HG03460 (cell line): ENCODE measurements around the gene PCLO.

Experiments used
- ATAC-seq: cut with Tn5 transposase; IDR thresholded peaks from one replicate; pipeline ENCODE4 v1.9.1; 2021; ENCODE audit not compliant: unreplicated experiment

The PCLO gene

GRCh38 chr7:82841828-82842227, 320.9 kb downstream of the PCLO start:
- ATAC-seq, result no peak

GRCh38 chr7:82840061-82840460, 322.6 kb downstream of the PCLO start:
- no peak for ATAC-seq

- no peak for ATAC-seq
Observed at GRCh38 chr7:82839555-82839954, 323.1 kb downstream of the PCLO start.

- no peak for ATAC-seq
Observed at GRCh38 chr7:82839063-82839462, 323.6 kb downstream of the PCLO start.

DNA sequence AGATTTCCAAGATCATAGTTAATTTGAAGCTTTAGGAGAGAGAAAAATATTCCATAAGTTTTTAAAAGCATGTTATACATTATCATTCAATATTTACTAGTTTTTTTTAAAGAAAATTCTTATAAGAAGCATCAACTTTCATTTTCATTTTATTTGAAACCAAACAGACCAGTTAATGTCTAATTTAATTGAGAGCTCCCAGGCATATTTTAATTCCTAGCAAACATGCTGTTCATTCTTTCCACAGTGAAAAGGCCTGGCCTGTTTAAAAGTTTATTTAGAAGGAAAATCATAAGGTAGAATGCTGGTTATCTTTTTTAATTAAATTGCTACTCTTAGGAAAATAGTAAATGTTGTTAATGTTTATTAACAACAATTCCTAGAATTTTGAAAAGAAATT, 324.4 kb downstream of the PCLO start:
- ATAC-seq, result no peak

DNA sequence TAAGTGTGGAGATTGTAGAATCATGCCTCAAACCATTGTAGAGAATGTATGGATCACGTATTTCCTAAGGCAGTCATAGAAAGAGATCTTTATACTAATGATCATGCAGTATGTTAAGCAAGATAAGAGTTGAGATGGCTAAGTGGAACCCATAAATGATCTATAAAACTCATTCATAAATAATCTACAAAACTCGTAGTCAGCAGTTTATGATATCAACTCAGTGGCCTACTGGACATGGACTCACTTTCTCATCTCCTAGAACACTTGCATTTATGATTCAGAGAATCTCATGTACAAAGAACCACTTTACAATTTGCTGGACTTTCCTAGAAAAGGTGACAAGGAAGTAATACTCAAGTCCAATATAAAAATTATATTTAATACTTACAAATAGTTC, 339.6 kb downstream of the PCLO start:
- ATAC-seq, result no peak

DNA sequence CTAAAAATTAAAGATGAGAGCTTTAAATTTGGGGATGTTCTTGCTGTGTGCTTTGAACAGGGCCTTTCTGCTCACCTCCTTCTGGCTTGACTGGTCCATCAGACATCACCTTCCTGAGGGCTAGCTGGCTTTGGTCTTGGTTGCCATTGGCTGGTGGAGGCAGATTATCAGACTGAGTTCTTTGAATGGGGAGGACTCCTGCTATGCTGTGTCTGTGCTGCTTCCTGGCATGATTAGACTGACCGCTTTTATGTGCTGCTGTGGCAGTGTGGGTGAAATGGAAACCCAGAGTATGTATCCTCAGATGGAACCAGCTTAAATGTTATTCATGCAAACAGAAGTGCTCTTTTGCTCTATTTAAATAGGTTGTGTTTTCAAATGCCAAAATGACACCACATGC, 341.6 kb downstream of the PCLO start:
- no peak for ATAC-seq

DNA sequence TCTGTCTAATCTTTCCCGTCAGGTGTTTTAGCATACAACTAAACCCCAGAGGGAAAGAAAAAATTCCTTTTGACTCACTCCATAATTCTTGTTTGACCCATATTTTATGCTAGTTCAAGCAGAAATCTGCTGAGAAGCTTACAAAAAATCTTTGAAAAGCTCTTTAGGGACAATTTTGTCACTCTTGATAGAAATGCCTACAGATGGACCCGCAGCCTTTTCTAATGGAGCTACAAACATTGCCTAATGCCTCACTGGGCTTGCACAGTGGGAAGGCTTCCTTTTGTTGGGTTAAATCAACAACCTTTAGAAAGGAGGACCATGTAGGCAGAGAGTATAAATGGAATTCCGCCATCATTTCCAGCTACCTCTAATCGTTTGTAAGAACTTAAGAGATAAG, 344.5 kb downstream of the PCLO start:
- no peak for ATAC-seq

DNA sequence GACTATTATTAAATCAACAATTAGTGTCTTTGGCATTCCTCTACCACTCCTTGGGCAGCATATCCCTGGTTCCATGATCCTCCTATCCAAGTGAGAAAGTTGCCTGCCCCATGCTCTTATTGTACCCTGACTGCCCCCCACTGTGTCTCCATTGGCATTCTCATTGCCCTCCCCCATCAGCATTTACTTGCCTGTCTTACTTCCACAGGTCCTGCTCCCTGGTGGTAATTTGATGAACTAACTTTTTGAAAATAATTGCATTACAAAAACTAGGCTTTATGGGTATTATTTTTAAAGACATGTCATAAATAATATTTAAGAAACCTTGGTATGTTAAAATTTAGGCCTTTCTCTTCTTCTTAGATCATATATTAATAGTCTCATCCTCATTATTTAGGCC, 346.4 kb downstream of the PCLO start:
- no peak for ATAC-seq

- ATAC-seq, result peak; percentile 90
Observed at GRCh38 chr7:82810558-82811259, 352.0 kb downstream of the PCLO start.

DNA sequence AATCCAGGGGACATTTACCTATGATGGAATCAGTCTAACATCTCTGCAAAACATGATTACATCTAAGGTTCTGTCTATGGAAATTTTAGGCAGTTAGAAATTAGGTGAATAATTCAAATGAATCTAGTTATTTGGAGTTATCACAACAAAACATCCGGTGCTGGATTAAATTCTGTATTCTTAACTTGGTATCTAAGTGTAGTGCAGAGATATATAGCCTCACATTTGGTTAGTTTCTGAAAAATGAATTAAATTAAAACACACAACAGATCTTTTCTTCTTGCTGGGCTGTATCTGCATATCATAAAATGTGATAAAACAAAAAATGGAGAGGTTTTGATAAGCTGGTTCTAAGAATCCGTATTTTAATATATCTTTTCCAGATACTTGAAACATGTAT, 354.1 kb downstream of the PCLO start:
- ATAC-seq, result no peak

DNA sequence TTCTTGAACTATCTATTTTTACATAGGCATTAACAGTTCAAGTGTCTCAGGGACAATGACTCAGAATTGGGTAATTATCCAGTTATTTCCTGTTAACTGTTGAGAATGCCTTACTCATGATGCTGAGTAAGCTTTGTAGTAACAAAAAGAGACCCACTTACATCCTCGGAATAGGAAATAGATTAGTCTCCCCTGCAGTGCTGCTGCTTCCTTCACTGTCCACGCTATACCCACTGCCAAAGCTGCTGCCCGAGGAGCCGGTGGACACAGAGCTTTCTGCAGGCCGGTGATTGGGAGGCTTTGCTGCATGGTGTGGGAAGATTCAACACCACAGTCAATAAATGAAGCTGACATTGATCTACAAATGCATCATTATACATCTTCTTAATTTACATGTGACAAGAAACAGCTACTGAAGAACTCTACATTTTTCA, 357.1 kb downstream of the PCLO start:
- no peak for ATAC-seq

GRCh38 chr7:82803411-82803810, 359.3 kb downstream of the PCLO start:
- ATAC-seq, result no peak

- no peak for ATAC-seq
Observed at GRCh38 chr7:82789883-82790609, 372.6 kb downstream of the PCLO start.

GRCh38 chr7:82778021-82778420, 384.7 kb downstream of the PCLO start:
- ATAC-seq, result no peak

GRCh38 chr7:82762880-82763279, 399.8 kb downstream of the PCLO start:
- no peak for ATAC-seq

DNA sequence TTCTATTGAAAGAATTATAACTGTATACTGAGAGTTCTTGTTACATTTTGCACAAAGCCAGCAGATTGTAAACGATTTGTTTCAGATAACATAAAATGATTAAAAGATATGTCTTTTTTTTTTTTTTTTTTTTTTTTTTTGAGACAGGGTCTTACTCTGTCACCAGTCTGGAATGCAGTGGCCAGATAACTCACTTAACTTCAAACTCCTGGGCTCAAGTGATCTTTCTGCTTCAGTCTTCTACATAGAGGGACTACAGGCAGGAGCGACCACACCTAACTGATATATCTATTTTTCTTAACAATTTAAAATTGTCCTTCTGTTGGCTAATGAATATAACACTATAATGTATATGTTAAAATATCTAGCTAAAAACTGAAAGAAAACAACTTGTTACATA, 401.9 kb downstream of the PCLO start:
- ATAC-seq, result no peak

DNA sequence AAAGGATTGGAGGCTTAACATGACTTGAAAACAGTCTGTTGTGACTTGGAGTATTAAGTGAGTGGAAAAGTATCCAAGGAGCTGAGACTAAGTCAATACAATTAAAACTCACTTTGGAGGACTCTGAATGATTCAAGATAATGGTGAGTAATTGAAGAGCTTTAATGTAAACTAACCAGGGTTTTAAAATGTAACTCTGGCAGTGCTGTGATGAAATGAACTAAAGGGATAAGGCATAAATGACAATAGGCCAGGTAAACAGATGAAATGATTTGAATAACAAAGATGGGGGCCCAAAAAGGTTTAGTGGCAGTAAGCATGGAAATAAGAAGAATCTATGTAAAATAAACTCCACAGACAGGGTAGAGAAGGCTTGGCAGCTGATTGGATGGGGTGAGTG, 402.6 kb downstream of the PCLO start:
- no peak for ATAC-seq

DNA sequence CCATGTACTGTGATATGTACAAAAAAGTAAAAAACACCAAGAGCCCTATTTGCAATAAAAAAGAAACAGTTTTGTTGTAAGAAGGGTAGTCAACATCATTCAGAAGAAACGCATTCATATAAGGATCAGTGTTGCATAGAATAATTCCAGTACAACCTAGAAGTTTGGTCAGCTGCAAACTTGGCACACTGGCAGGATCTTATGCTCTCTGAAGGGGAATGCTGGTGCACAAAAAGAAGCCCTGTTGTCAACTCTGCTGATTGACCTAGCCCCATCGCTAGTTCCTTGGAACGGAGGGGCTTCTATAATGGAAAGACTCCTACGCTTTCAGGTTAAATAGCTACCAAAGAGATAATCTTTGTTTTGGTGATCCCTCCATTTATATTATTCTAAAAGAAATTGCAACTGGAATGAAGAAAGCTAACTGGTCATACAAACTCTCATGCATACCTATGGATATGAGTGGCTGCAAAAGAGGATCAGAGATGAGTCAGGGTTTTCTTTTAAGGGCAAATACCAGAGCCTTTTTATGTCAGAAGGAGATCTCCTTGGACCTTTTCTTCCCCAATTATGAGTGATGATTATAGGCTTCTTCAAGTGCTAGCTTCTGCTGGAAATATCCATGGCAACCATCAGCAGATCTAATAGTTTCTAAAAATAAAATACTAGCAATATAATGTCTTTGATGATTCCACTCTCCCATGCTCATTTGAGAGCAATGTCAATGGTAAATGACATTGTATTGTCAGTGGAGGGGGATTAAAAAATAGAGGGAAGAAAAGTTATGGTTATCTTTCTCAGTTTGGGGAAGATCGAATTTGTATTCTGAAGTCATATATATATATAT, 406.8 kb downstream of the PCLO start:
- no peak for ATAC-seq

- ATAC-seq, result no peak
Observed at GRCh38 chr7:82750007-82750406, 412.7 kb downstream of the PCLO start.

DNA sequence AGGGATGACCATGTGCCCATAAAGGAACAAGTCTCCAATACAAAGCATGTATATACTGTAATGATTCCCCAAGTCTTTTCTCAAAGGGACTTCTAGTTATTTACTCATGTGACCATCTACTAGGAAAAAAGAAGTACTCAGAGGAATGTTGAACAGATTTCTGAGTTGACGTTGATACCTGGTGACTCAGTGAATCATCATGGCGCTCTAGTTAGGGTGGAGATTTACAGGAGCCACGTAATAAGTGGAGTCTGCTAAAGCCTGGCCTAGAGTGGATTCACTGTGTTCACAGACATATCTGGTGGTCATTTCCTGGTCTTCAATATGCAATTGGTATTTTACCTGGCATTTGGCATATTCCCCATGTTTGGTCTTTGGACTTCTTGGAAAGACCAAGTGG, 416.9 kb downstream of the PCLO start:
- no peak for ATAC-seq

DNA sequence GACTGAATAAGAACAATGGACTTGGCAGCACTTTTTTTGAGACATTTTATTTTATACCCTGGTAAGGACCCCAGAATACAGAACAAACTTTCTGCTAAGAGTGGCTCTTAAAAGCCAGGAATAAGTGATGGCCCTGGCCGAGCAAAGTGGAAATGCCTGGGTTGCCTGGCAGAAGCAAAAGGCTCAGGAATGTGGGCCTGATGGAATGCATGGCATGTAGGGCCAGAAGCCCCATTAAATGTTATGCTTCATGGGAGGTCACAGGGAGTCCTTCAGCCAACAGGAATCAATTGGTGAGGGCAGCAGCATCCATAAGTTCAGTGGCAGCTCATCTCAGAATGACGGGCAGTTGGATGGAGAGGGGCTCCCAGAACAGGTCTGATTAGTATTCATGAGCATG, 417.6 kb downstream of the PCLO start:
- no peak for ATAC-seq
